Activated CD4-positive, alpha-beta T cell treated with anti-CD3 and anti-CD28 coated beads, Interleukin-10, Interleukin-2, amounts not matched to agents 100 ng/mL and 50 ng/mL, durations not matched to agents 16 hours and 8 hours (primary cell): ENCODE results near the gene SNX9.
"Not testable (repeated sequence)": the region's sequence is repeated elsewhere in the genome, so short reads cannot be mapped to it uniquely, and the experiment has no call there.

Experiments used
- DNase-seq: peaks from one replicate; pipeline ENCODE4 v3.0.0-alpha.2; 2020

SNX9 gene

GRCh38 chr6:157891544-157892362 lies 68.7 kb downstream of the SNX9 start:
- DNase-seq = no peak

GRCh38 chr6:157892363-157892877 lies 69.4 kb downstream of the SNX9 start:
- DNase-seq = peak; percentile 16

DNA sequence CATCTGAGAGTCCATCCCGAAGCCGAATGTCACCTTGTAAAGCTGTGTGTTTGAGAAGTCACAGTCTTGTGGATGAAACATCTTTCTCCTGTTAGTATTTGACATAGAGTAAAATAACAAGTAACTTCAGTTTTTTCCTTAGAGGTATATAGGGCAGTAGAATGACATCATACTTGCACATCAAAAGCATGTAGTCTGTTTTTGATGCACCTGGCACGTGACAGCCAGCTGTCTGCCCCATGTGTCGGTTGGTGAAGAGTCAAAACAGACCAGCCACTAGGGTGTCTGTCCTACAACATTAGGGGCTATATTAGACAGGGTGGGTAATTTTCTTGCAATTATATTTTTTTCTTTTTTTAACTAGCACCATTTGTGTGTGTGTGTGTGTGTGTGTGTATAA lies 70.2 kb downstream of the SNX9 start:
- DNase-seq = peak; percentile 26

DNA sequence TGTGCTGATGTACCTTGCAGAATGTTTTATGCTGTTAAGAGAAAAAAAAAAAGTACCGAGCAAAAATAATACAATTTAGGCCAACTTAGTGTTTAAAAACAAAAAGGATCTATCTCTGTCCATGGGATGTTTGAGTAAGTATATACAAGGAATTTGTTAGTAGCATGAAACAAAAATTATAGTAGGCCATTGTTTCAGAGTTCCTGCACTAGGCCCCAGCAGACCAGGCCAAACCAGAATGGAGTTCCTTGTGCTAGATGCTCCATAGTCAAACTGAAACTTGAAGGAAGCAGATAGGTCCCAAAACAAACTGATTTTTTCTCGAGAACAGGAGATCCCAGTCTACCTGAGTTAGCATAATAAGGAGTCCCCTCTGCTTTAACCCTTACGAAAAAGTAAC lies 72.5 kb downstream of the SNX9 start:
- DNase-seq = no peak

- DNase-seq = no peak
Observed at GRCh38 chr6:157896932-157897331, 73.9 kb downstream of the SNX9 start.

DNA sequence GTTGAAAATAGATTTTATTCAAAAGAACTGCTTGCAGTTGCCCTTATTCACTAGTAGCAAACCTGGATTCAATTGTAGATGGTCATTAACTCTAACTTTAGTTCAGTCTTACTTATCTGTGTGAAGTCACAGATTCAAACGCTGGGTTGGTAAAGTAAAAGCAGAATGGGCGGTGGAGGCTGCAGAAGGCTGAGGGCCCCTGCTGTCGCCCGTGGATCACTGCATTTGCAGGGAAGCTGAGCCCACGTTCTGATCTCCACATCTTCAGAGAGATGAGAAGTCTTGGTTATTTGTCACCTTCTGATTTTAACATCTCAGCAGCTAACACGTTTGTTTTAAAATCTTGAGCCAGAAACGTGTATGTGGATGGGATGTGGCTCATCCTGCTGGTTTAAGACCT lies 75.1 kb downstream of the SNX9 start:
- DNase-seq = no peak

- DNase-seq = no peak
Observed at GRCh38 chr6:157898640-157899039, 75.6 kb downstream of the SNX9 start.

GRCh38 chr6:157900262-157900661 lies 77.2 kb downstream of the SNX9 start:
- DNase-seq = not testable (repeated sequence)

DNA sequence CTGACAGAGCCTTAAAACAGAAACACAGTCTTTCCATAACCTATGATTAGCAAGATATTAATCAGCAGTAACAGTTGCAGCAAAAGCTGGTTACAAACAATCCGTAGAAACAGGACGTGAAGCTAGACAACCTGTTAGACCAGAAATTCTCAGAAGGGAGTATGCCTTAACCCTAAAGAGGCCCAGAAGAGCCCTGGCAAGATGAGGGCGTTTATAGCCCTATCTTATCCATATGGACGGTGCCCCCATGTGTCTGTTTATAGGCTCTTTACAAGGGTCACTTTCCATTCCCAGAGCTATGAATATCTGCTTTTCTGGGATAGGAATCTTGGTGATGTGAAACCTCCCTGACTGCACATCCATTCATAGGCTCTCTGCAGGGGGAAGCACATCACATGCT lies 77.7 kb downstream of the SNX9 start:
- not testable (repeated sequence) for DNase-seq

GRCh38 chr6:157904999-157905398 lies 82.0 kb downstream of the SNX9 start:
- no peak for DNase-seq

DNA sequence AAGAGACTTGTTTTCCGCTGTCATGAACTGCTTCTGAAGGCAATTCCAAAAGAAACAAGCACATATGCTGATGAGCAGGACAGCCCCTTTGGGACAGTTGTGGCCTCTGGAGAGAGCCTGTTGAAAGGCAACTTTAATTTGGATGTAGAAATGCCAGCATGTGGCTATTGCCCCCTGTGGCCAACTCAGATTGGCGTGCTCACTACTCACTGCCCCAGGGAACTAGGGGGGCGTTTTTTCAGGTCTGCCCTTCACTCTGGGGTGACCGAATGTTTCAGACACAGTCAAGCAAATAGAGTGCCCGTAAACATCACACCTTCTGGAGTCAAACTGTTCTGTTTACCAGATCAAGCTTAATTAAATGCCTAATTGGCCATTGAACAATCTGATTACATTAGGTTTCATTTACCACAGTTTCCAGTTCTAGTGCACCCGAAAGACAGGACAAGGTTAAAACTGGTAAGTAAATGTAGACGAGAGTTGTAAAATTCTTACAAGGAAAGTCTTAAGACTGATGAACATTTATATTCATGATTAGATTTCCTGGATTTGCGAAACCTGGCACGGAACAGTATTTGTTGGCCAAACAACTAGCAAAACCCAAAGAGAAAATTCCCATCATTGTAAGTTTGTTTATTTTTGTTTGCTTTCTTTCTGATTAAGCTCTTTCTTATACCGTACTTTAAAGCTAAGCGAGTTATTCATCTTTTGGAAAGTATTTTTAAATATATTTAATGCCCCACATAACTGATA lies 82.7 kb downstream of the SNX9 start:
- no peak for DNase-seq

DNA sequence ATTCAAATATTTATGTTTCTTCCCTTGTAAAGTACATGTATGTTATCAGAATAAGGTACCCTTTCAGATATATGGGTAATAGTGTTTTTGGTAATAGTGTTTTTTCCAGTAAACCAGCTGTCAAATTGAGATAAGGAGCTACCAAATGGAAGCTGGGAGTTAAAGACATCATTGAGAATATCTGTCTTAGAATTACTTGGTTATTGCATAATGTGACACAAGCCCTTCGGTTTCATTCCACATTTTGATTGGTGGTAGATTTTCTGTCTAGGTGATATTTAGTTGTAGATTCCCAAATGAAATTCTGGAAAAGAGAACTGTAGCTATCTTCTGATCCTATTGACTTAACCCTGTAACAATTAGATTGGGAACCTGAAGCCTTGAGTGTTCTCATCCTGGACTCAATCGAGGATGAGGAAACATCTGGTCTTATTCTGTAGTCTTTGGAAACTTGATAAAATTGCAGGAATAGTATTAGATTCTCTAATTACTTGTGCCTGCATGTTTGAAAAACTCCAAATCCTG lies 83.6 kb downstream of the SNX9 start:
- no peak for DNase-seq

GRCh38 chr6:157907651-157908050 lies 84.6 kb downstream of the SNX9 start:
- DNase-seq = no peak

- DNase-seq = no peak
Observed at GRCh38 chr6:157908369-157909281, 85.6 kb downstream of the SNX9 start.

DNA sequence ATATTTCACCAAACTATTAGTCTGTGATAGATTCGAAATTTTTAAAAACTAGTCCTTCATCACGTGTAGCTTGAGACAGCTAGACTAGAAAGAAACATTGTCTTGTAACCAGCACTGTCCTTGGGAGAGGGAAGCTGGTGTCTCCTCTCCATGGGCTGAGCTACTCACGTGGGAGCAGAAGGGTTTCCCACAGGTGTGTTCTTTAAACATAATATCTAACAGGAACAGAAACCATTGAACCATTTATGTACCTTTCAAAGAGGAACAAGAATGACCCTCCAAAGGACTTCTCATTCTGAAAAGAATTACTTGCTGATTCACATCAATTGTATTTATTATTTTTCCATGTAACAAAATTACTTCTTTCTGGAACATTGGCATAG lies 86.2 kb downstream of the SNX9 start:
- no peak for DNase-seq

GRCh38 chr6:157911278-157911677 lies 88.2 kb downstream of the SNX9 start:
- no peak for DNase-seq

GRCh38 chr6:157911786-157912185 lies 88.7 kb downstream of the SNX9 start:
- no peak for DNase-seq

- no peak for DNase-seq
Observed at GRCh38 chr6:157912326-157912725, 89.3 kb downstream of the SNX9 start.

DNA sequence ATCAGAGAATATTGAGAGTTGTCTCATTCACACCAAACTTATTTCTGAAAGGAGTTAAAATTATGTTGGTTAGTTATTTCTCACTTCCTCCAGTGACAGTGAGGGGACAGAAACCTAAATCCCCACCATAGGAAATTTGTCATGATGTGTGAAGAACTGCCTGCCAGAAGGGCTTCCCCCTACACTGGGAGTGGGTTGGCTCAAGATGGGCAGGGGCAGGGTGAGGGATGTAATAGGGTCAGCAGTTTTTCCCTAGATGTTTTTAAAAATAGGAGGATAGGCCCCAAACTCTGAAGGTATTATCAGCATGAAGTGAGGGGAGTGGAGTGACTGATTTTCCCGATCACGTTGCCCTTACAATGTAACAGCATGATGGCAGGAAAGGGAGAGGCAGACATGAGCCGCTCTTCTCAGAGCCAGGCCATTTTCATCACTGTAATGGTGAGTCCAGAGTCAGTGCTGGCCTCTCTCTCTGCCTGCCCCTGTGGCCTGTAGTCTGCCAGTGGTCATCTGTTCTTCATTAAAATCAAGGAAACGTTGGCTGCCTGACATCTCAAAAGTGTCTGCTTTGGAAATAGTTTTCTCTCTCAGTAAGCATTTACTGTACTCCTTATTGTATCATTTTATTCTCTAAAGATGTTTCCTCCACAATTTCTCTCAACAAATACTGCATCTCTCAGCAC lies 98.8 kb downstream of the SNX9 start:
- DNase-seq = no peak

DNA sequence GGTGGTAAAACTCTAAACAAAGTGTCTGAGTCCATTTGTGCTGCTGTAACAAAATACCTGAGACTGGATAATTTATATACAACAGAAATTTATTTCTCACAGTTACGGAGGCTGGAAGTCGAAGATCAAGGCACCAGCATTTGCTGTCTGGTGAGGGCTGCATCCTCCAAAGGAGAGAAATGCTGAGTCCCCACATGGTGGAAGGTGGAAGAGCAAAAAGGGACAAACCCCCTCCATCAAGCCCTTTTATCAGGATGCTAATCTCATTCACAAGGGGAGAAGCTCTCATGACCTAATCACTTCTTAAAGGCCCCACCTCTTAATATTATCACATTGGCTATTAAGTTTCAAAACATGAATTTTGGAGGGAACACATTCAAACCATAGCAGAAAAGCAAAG lies 102.7 kb downstream of the SNX9 start:
- DNase-seq = no peak

GRCh38 chr6:157927011-157927410 lies 104.0 kb downstream of the SNX9 start:
- DNase-seq = no peak

DNA sequence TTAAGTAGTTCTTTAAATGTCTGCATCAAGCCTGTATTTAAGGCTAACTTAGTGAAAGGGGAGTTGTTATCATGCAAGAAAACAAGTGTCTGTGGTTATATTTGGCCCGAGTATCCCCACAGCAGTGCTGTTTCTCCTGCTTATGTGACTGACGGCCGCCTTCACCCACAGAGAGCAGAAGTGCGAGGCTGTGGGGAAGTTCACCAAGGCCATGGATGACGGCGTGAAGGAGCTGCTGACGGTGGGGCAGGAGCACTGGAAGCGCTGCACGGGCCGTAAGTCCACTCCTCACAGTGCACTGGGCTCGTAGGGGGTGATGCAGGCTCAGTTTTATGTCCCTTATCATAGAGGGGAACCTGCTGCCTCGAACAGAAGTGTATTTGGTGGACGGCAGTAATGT lies 105.4 kb downstream of the SNX9 start:
- no peak for DNase-seq
